ENCODE measurements around the gene DTNB. TPM values are rescaled to one million over a fixed set of nuclear protein-coding genes. Genes with fewer than 3 reads are reported as not detected.

DTNB gene
- total RNA-seq, 4 donors from 2014 or later: 12.4 to 28.8 (median 14.9) TPM

DNA sequence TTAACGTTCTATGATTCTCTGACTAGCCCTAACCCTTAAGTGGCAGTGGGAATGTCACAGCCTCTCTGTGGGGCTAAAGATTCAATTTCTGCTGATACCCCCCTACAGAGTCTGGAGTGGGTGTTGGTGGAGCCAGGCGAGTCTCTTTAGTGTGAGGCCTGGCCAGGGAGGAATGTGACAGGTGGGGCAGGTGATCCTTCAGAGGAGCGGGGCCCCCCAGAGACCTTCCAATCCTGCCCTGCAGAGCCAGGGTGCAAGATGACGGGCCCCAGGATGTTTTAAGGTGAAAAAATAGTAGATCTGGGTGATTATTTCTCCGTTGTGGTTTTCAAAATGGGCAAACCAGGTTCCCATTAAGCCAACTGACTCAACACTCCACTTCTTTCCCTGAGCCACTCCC is 303.5 kb downstream of the DTNB start:
- Histone ChIP-seq H3K36me3 (no peaks in the 10 kb centered on the region), H3K4me1 (no peaks in the 10 kb centered on the region), H3K27ac (no peak overlapping the region), H3K9me3 (no peaks in the 10 kb centered on the region), H3K27me3 (no peaks in the 10 kb centered on the region), H3K4me3 (no peak overlapping the region)
- DNase-seq: peak in 1 of 2 donors; percentile 6
- no peak for TF ChIP-seq POLR2A (IDR thresholded peaks at IDR 0.05)
- TF ChIP-seq, protein P1, sequence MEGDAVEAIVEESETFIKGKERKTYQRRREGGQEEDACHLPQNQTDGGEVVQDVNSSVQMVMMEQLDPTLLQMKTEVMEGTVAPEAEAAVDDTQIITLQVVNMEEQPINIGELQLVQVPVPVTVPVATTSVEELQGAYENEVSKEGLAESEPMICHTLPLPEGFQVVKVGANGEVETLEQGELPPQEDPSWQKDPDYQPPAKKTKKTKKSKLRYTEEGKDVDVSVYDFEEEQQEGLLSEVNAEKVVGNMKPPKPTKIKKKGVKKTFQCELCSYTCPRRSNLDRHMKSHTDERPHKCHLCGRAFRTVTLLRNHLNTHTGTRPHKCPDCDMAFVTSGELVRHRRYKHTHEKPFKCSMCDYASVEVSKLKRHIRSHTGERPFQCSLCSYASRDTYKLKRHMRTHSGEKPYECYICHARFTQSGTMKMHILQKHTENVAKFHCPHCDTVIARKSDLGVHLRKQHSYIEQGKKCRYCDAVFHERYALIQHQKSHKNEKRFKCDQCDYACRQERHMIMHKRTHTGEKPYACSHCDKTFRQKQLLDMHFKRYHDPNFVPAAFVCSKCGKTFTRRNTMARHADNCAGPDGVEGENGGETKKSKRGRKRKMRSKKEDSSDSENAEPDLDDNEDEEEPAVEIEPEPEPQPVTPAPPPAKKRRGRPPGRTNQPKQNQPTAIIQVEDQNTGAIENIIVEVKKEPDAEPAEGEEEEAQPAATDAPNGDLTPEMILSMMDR (IDR thresholded peaks at IDR 0.05): no peak
- intact Hi-C loops (cut with DNase I; ENCODE audit: low total_unique reads): no loop called here

DNA sequence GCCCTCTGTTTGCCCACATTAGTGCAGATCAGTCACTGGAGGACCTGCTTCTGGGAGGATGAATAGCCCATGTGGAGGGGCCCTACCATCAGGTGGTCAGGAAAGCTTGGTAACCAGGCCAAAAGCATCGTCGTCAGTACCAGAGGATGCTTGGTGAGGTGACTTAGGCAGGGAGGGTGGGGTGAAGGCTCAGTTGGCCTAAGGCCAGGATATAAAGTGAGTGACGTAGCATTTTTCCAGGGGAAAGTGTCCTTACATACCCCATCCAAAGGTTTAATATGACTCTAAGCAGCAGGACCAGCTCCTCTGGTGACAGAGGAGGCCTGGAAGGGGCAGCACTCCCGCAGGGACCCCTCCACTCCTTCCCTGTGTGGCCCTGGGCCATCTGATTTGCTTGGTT is 303.9 kb downstream of the DTNB start:
- Histone ChIP-seq H3K27me3 (no peaks in the 10 kb centered on the region), H3K36me3 (no peaks in the 10 kb centered on the region), H3K4me1 (no peaks in the 10 kb centered on the region), H3K4me3 (no peak overlapping the region), H3K9me3 (no peaks in the 10 kb centered on the region), H3K27ac (no peak overlapping the region)
- DNase-seq: no peak
- intact Hi-C loops (cut with DNase I; ENCODE audit: low total_unique reads): no loop called here
- TF ChIP-seq, protein P1 (IDR thresholded peaks at IDR 0.05): no peak
- no peak for TF ChIP-seq POLR2A (IDR thresholded peaks at IDR 0.05)

DNA sequence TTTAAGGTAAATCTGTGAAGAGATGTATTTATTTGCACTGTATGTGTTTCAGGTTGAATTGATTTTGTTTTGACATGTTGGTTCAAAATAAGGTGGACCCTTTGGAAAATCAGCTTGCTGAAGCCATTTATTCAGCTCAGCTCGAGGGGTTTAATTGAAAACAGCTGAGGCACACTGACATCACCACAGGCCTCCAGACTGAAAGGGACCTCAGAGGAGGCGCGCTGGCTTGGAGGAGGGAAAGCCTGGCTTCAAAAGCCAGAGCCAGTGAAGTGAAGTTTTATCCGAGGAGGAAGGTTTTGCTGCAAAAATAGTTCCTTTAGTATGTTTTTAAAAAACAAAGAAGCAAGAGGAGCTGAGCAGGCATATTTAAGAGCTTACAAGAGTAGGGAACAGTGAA is 304.7 kb downstream of the DTNB start:
- no peaks in the 10 kb centered on the region for H3K4me1 ChIP-seq
- intact Hi-C loops (cut with DNase I; ENCODE audit: low total_unique reads): no loop called here
- H3K27ac ChIP-seq: no peak overlapping the region
- no peaks in the 10 kb centered on the region for H3K9me3 ChIP-seq
- no peak overlapping the region for H3K4me3 ChIP-seq
- TF ChIP-seq, protein P1 (IDR thresholded peaks at IDR 0.05): no peak
- TF ChIP-seq POLR2A (IDR thresholded peaks at IDR 0.05): no peak
- no peaks in the 10 kb centered on the region for H3K36me3 ChIP-seq
- no peak for DNase-seq
- no peaks in the 10 kb centered on the region for H3K27me3 ChIP-seq

DNA sequence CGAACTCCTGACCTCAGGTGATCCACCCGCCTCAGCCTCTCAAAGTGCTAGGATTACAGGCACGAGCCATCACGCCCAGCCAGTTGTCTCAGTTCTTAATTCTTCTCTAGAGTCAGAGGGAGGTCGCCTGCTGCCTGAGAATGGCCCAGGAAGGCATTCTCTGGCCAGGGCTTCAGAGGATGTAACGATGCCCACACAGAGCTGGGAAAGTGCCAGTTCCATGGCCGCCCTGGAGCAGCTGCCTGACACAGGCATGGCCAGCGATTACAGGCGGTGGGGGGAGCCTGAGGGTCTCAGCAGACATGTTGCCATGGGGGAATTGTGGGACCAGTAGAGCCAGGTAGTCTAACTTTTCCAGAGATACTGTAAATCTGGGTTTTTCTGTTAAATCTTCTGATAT is 306.1 kb downstream of the DTNB start:
- TF ChIP-seq, protein P1 (IDR thresholded peaks at IDR 0.05): no peak
- TF ChIP-seq POLR2A (IDR thresholded peaks at IDR 0.05): no peak
- intact Hi-C loops (cut with DNase I; ENCODE audit: low total_unique reads): no loop called here
- DNase-seq: no peak

DNA sequence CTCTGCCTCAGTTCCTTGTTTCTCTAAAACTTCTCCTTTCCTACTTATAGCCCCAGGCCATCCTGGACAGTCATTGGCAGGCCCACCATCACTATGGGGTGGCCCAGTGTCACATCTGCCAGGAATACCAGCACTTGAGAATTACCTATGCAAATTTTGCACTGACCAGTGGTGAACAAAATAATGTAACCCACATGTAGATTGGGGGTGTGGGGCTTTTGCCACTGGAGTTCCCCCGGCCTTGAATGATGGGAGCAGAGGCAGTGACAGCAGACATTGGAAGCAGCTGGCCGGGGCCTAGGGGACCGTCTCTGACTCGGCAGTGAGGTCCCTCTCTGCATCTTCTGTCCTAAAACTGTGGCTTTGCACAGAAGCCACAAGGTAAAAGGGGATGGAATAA is 306.7 kb downstream of the DTNB start:
- Histone ChIP-seq H3K4me3 (no peak overlapping the region), H3K27ac (no peak overlapping the region), H3K4me1 (no peaks in the 10 kb centered on the region), H3K27me3 (no peaks in the 10 kb centered on the region), H3K9me3 (no peaks in the 10 kb centered on the region), H3K36me3 (no peaks in the 10 kb centered on the region)
- no peak for DNase-seq
- TF ChIP-seq, protein P1 (IDR thresholded peaks at IDR 0.05): no peak
- TF ChIP-seq POLR2A (IDR thresholded peaks at IDR 0.05): no peak
- intact Hi-C loops (cut with DNase I; ENCODE audit: low total_unique reads): no loop called here

More for the DNA sequence above, 306.1 kb downstream of the DTNB start:
- H3K27ac ChIP-seq: no peak overlapping the region
- no peaks in the 10 kb centered on the region for H3K9me3 ChIP-seq
- no peak overlapping the region for H3K4me3 ChIP-seq
- no peaks in the 10 kb centered on the region for H3K4me1 ChIP-seq
- H3K27me3 ChIP-seq: no peaks in the 10 kb centered on the region
- H3K36me3 ChIP-seq: no peaks in the 10 kb centered on the region

Measured in uterus (tissue), 4 donors.